Thoracic aorta endothelial cell (primary cell): ENCODE data around the gene TRIM14. TPM values are rescaled to one million over a fixed set of nuclear protein-coding genes. Genes with fewer than 3 reads are reported as not detected.

Source experiments
- small RNA-seq: library from RNA; depleted of rRNA; stranded (forward); fragments of <200 nt; gene quantifications from one replicate; pipeline ENCODE3, GENCODE V24; 2012
- total RNA-seq: library from RNA; depleted of rRNA; stranded (reverse); fragments of >200 nt; gene quantifications from 2 replicates; pipeline ENCODE4 v1.2.3, GENCODE V29; 2012

Gene TRIM14, protein sequence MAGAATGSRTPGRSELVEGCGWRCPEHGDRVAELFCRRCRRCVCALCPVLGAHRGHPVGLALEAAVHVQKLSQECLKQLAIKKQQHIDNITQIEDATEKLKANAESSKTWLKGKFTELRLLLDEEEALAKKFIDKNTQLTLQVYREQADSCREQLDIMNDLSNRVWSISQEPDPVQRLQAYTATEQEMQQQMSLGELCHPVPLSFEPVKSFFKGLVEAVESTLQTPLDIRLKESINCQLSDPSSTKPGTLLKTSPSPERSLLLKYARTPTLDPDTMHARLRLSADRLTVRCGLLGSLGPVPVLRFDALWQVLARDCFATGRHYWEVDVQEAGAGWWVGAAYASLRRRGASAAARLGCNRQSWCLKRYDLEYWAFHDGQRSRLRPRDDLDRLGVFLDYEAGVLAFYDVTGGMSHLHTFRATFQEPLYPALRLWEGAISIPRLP
- total RNA-seq: 8.2 and 12.2 TPM in 2 replicates

DNA sequence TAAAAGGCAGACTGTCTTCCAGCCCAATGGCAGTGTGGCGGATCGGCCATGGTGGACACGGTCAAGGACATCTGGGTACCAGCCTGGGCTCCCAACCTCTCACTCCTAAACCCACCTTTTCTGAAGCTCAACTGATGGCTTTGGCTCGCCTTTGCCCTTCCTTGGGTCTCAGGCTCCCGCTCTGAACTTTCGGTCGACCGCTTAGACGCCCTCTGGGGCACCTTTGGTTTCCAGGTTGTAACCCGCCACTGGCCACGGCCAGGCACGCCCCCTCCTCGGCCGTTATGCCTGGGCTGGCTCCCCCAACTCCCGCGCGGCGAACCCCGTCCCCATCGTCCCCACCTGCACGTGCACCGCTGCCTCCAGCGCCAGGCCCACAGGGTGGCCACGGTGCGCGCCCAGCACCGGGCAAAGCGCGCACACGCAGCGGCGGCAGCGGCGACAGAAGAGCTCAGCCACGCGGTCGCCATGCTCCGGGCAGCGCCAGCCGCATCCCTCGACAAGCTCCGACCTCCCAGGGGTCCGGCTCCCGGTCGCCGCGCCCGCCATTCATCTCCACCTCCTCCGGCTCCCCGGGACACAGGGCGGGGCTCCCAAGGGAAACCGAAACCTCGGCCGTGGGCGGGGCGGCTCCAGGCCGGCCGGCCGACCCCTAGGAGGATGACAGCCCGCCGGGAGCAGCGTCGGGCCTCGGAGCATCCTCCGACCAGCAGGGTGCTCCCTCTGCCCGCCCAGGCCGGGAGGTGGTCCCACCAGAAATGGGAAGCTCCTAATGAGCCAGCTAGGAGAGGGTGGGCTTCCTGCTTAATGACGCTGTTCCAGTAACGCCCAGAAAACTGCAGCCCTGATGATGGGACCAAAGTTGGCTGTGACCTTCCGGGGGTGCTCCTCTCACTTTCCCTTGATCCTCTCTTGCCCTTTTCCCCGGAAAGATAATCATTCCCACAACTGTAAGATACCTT is at the start of gene TRIM14:
TSS of gene TRIM14 (minus strand) at position 583 of the 962 bp plus-strand sequence. CDS start at position 549, 34 bp downstream.

DNA sequence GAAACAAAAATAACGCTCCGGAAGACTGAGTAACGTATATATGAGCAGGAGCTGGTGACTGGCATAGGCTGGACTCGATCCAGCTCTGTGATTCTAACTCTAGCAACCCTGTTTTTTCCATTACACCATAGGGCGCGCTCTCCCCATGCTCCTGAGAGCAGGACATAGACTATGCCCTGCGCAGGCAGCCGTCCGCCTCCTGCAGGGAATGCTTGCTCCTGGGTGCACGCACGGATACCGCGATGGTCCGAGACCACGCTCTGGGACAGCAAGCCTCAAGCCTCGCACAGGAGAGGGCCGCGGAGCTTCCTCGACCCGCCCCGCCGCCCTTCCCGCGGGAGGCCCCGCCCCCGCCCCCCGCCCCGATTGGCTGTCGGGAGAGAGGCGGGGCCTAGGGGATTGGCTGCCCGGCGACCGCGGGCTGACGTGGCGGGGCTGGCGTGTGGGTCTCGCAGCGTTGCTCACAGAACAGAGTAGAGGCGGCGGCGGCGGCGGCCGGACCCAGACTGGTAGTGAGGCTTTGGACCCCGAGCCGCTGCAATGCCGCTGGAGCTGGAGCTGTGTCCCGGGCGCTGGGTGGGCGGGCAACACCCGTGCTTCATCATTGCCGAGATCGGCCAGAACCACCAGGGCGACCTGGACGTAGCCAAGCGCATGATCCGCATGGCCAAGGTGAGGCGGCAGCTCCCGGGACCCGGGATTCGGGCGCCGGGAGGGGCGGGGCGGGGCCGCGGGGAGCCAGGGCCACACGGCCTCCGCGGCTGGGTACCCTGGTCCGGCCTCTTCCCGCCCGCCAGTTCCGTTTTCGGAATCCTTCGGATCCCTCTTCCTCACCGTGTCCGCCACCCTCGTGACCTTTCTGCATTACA is 62.5 kb downstream of the TRIM14 start, which contains the start of gene NANS:
TSS of gene NANS (plus strand) at position 464 of the 869 bp plus-strand sequence. CDS start at position 541, 77 bp downstream.

Small RNA genes within 50 kb of the gene (small RNA-seq; reads per million reads assigned to genes)
- not detected for gene RF00017
- not detected for gene RNU6-918P

Other genes with a start within 250 kb of the TRIM14 start
- 14.5 and 14.8 TPM in 2 replicates for gene TRMO, start 196.7 kb downstream of the TRIM14 start, total RNA-seq
- gene HEMGN, start 181.1 kb downstream of the TRIM14 start, total RNA-seq: not detected in 2 replicates
- 29.4 and 30.7 TPM in 2 replicates for gene ANP32B, start 135.9 kb downstream of the TRIM14 start, total RNA-seq
- gene NANS, start 62.5 kb downstream of the TRIM14 start, total RNA-seq: 77.8 and 79.4 TPM in 2 replicates
- 0.40 and 0.72 TPM in 2 replicates for gene CORO2A, start 73.4 kb upstream of the TRIM14 start, total RNA-seq
- 5.2 and 6.9 TPM in 2 replicates for gene TBC1D2, start 136.4 kb upstream of the TRIM14 start, total RNA-seq